HepG2 (cell line): Measurements from ENCODE around the gene AFG1L. TPM values are rescaled to one million over a fixed set of nuclear protein-coding genes. Genes with fewer than 3 reads are reported as not detected.
A peak's percentile ranks its signal among the peaks of the same experiment; 100 is the strongest.

Source experiments
- EHMT2 ChIP-seq: fragments of 200-600 bp; sonication (generic); IDR thresholded peaks from 2 replicates; pipeline ENCODE4 v1.7.0; 2017; ENCODE audit warnings: antibody characterized with exemption, low read depth, low read length, borderline replicate concordance
- FOXA3 ChIP-seq: IDR thresholded peaks from 2 replicates; pipeline ENCODE4 v1.6.1; 2016; ENCODE audit warnings: missing genetic modification reagents, missing compliant biosample characterization
- KDM4B ChIP-seq: sonication (generic); formaldehyde crosslinking; IDR thresholded peaks from 2 replicates; pipeline ENCODE4 v1.4.0; 2020; ENCODE audit warnings: missing genetic modification reagents
- KLF15 ChIP-seq: sonication (generic); formaldehyde crosslinking; IDR thresholded peaks from 2 replicates; pipeline ENCODE4 v1.8.1; 2023; ENCODE audit warnings: borderline replicate concordance, mild to moderate bottlenecking, inconsistent platforms, missing genetic modification reagents, mixed read lengths
- MAFF ChIP-seq: IDR thresholded peaks from 2 replicates; pipeline ENCODE4 v1.6.1; 2011; ENCODE audit warnings: low read depth, low read length, improper control_type of control experiment
- PCBP1 ChIP-seq: fragments of 200-400 bp; formaldehyde crosslinking; IDR thresholded peaks from 2 replicates; pipeline ENCODE4 v1.6.1; 2017; ENCODE audit warnings: mild to moderate bottlenecking, low read depth, low read length, borderline replicate concordance
- POLR2A ChIP-seq, 2 experiments: IDR thresholded peaks; 2 replicates each; pipeline ENCODE4 v1.6.1; 2011; ENCODE audit warnings: low read depth in 2 of 2, low read length in 2 of 2, mild to moderate bottlenecking in 1 of 2, moderate library complexity in 1 of 2; ENCODE audit not compliant: insufficient read depth in 1 of 2
- SAP130 ChIP-seq: IDR thresholded peaks from 2 replicates; pipeline ENCODE4 v1.6.1; 2016; ENCODE audit warnings: low read depth
- SOX6 ChIP-seq, 2 experiments: fragments of 450-650 bp in 1 of 2; sonication (generic) in 1 of 2; formaldehyde crosslinking in 1 of 2; IDR thresholded peaks; 2 replicates each; pipeline versions ENCODE4 v1.4.0 to v1.6.1; 2017 to 2020; ENCODE audit warnings: antibody characterized with exemption in 1 of 2, mild to moderate bottlenecking in 1 of 2, missing genetic modification reagents in 1 of 2
- SSRP1 ChIP-seq: IDR thresholded peaks from 2 replicates; pipeline ENCODE4 v1.6.1; 2016; ENCODE audit warnings: control low read depth
- TBX2 ChIP-seq: sonication (generic); formaldehyde crosslinking; IDR thresholded peaks from 2 replicates; pipeline ENCODE4 v1.5.0; 2020; ENCODE audit warnings: missing genetic modification reagents, mild to moderate bottlenecking, borderline replicate concordance
- TOPORS ChIP-seq: sonication (generic); formaldehyde crosslinking; IDR thresholded peaks from 2 replicates; pipeline ENCODE4 v1.8.0; 2023; ENCODE audit warnings: mild to moderate bottlenecking, missing genetic modification reagents
- XRCC5 ChIP-seq: fragments of 200-400 bp; formaldehyde crosslinking; optimal IDR thresholded peaks from 2 replicates; pipeline ENCODE3; 2017; ENCODE audit warnings: mild to moderate bottlenecking, low read length
- YY1 ChIP-seq: IDR thresholded peaks from 2 replicates; pipeline ENCODE4 v1.6.1; 2011; ENCODE audit warnings: low read length, low read depth, moderate library complexity, mild to moderate bottlenecking; ENCODE audit not compliant: insufficient read depth, insufficient replicate concordance
- ZBTB21 ChIP-seq: sonication (generic); formaldehyde crosslinking; IDR thresholded peaks from 2 replicates; pipeline ENCODE4 v1.4.0; 2020; ENCODE audit warnings: missing genetic modification reagents
- ZBTB38 ChIP-seq: sonication (generic); formaldehyde crosslinking; IDR thresholded peaks from 2 replicates; pipeline ENCODE4 v1.5.1; 2020; ENCODE audit warnings: mild to moderate bottlenecking, missing genetic modification reagents
- ZNF318 ChIP-seq: sonication (generic); formaldehyde crosslinking; IDR thresholded peaks from 2 replicates; pipeline ENCODE4 v1.4.0; 2020; ENCODE audit warnings: mild to moderate bottlenecking, missing genetic modification reagents
- ZNF335 ChIP-seq: sonication (generic); formaldehyde crosslinking; IDR thresholded peaks from 2 replicates; pipeline ENCODE4 v1.4.0; 2020; ENCODE audit warnings: missing genetic modification reagents
- ZNF674 ChIP-seq: sonication (generic); formaldehyde crosslinking; IDR thresholded peaks from 2 replicates; pipeline ENCODE4 v1.5.0; 2020; ENCODE audit warnings: low read depth, mild to moderate bottlenecking, missing genetic modification reagents
- ZNF772 ChIP-seq: sonication (generic); formaldehyde crosslinking; IDR thresholded peaks from 2 replicates; pipeline ENCODE4 v1.5.0; 2020; ENCODE audit warnings: mild to moderate bottlenecking, missing genetic modification reagents
- ZNF883 ChIP-seq: sonication (generic); formaldehyde crosslinking; IDR thresholded peaks from 2 replicates; pipeline ENCODE4 v1.5.1; 2020; ENCODE audit warnings: mild to moderate bottlenecking, missing genetic modification reagents; ENCODE audit errors: not compliant biosample characterization
- polyA plus RNA-seq, 8 experiments: library from polyadenylated mRNA; depleted of rRNA in 3 of 8; stranded (reverse) in 7 of 8; unstranded in 1 of 8; fragments of >200 nt; fragmentation: Illumina TruSeq in 4 of 8; extraction: Trizol in 4 of 8; gene quantifications; 2 replicates each; pipeline versions ENCODE4 v1.2.1 to v1.2.3, GENCODE V29; 2011 to 2016; ENCODE audit warnings: low read depth in 4 of 8, missing spikeins in 1 of 8, mixed read lengths in 1 of 8; ENCODE audit not compliant: insufficient read depth in 1 of 8
- total RNA-seq, 5 experiments: library from RNA; depleted of rRNA; stranded (reverse); fragments of >200 nt; fragmentation: Illumina TruSeq; extraction: Trizol; gene quantifications; 2 replicates each; pipeline ENCODE4 v1.2.3, GENCODE V29; 2016; ENCODE audit warnings: low read depth in 1 of 5
- TF ChIP-seq, protein P1 (sequence below): sonication (generic); formaldehyde crosslinking; IDR thresholded peaks from 2 replicates; pipeline ENCODE4 v1.5.0; 2020; ENCODE audit warnings: missing genetic modification reagents

Gene AFG1L
- total and polyA plus RNA-seq, 2 of the 13 experiments (the other 11 are each of a cell fraction or from before 2014, with no cell fraction given): 3.1 to 14.0 TPM

GRCh38 chr6:108557494-108558371 is 262.9 kb downstream of the AFG1L start (continued):
- TF ChIP-seq ZNF318 (CRISPR knock-in tag) (0 out of 2 replicates have a peak, but pooled peaks have one; percentile 23), ZBTB21 (CRISPR knock-in tag) (no peak), SAP130 (CRISPR knock-in tag) (no peak; the same call in 1 of the 2 replicates), XRCC5 (no peak), ZNF674 (no peak), PCBP1 (no peak), ZBTB38 (CRISPR knock-in tag) (no peak), ZNF772 (CRISPR knock-in tag) (0 out of 2 replicates have a peak, but pooled peaks have one; percentile 30), EHMT2 (no peak), SSRP1 (CRISPR knock-in tag) (no peak), ZNF883 (CRISPR knock-in tag) (no peak), TOPORS (no peak; the same call in 1 of the 2 replicates), YY1 (peak; percentile 68), ZNF335 (CRISPR knock-in tag) (no peak), SOX6 (IDR thresholded peaks at IDR 0.05) (no peak), SOX6 (CRISPR knock-in tag; IDR thresholded peaks at IDR 0.05) (no peak), FOXA3 (CRISPR knock-in tag) (no peak), MAFF (no peak), KDM4B (CRISPR knock-in tag) (no peak), TBX2 (CRISPR knock-in tag) (no peak), POLR2A (IDR thresholded peaks at IDR 0.05; ENCODE audit: insufficient read depth in 1 of 2, low read depth in 2 of 2, low read length in 2 of 2) (peak; percentile 32 to 35; a peak in 2 of 4 replicates), KLF15 (no peak)
- TF ChIP-seq, protein P1, sequence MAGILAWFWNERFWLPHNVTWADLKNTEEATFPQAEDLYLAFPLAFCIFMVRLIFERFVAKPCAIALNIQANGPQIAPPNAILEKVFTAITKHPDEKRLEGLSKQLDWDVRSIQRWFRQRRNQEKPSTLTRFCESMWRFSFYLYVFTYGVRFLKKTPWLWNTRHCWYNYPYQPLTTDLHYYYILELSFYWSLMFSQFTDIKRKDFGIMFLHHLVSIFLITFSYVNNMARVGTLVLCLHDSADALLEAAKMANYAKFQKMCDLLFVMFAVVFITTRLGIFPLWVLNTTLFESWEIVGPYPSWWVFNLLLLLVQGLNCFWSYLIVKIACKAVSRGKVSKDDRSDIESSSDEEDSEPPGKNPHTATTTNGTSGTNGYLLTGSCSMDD (CRISPR knock-in tag): no peak
